Forelimb muscle (tissue), 1 donor: ENCODE data around the gene CR1L. TPM values are rescaled to one million over a fixed set of nuclear protein-coding genes. Genes with fewer than 3 reads are reported as not detected.
"Not testable (repeated sequence)": the region's sequence is repeated elsewhere in the genome, so short reads cannot be mapped to it uniquely, and the experiment has no call there.

Experiments
- DNase-seq: peaks from one replicate; pipeline ENCODE4 v3.0.0-alpha.2; 2013; ENCODE audit warnings: low read depth
- polyA plus RNA-seq: library from polyadenylated mRNA; unstranded; fragments of 120-200 nt; gene quantifications from one replicate; pipeline ENCODE4 v1.2.1, GENCODE V29; 2013; ENCODE audit not compliant: insufficient read length

The CR1L gene
- 0.52 TPM for polyA plus RNA-seq

DNA sequence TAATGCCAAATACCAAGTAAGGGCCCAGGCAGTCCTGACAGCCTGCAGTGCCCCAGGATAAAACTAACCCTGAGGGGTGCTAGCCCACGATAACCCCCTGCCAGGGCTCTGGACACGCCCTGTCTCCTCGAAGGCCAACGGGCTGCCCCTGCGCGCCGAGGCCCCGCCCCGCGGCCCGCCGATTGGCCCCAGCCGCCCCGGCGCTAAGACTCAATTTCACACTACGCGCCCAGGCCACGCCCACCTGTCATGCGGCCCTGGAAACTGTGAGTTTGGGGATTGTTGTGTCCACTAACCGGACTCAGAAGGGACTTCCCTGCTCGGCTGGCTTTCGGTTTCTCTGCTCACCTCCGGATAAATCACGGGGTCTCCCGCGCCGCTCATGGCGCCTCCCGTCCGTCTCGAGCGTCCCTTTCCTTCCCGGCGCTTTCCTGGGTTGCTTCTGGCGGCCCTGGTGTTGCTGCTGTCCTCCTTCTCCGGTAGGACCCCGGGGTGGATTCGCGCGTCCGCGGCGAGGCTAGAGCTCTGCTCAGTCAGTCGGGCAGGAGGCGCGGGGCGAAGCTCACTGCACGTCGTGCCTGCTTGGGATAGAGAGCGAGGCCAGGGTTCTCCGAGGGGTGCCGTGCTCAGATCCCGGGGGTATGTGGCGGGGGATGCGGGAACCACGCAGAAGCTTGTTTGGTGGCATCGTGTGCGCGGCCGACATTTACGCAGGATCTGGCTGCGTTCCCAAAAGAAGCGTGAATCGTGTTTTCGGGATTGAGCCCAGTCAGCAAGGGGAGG is at the start of gene CR1L:
Gene CR1L (plus strand): TSS at position 282 of the 783 bp plus-strand sequence. CDS start 101 bp downstream, at position 383.
- DNase-seq = peak; percentile 35

DNA sequence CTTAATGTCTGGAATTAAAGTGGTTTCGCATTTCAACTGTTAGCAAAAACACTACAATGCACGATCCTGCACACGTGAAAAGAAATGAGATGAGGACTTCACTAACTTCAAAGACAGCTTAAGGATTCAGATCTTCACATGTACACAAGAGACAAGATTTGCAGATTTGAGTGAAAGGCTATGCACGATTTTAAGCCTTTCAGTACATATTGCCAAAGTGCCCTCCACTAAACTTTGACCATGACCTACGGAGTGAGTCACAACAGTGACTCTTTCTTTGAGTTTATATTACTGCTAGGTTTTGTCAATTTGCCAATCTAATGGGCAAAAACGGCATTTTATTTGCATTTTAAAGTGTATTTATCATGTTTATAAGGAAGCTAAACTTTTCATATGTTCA is 41.2 kb upstream of the CR1L start:
- no peak for DNase-seq

DNA sequence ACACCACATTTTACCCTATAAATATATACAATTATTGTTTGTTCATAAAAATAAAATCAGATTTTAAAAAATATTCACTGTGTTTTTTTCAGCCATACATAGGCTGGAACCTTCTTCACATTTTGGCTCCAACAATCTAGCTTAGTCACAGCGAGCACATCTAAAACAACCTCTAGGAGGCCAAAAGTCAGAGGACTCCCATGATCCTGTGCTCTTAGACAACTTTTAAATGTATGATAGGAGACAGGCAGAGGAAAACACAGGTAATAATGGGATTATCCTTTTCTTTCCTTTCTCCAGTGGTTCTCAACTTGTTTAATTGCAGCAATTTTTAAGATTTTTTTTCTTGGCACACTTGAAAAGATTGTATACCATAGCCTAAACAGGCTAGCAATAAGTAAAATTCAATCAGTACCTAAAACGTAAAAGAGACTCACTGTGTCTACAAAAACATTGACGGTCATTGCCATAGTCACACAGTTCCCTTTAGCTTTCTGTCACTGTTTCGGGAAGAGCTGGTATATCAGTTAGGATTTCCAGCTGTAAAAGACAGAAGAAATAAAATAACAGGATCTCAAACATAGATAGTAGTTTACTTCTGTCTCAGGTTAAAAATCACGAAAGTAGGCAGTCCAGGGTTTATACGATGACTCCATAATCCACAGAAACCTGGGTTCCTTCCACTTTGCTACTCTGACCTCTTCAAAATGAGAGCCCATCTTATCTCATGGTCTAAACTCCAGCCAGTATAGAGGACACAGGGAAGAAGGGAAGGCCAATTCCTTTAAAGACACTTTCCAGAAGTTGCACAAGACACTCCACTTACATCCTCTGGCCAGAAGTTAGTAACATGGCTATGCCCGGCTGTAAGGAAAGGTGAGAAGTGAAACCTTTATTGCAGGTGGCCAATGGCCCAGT is 39.2 kb upstream of the CR1L start:
- no peak for DNase-seq

GRCh38 chr1:207606362-207606755 is 38.6 kb upstream of the CR1L start:
- DNase-seq = no peak

GRCh38 chr1:207612762-207613161 is 32.2 kb upstream of the CR1L start:
- no peak for DNase-seq

- peak; percentile 17 for DNase-seq
Observed at GRCh38 chr1:207619871-207620542, 24.9 kb upstream of the CR1L start.

- DNase-seq = no peak
Observed at GRCh38 chr1:207620543-207620893, 24.4 kb upstream of the CR1L start.

- not testable (repeated sequence) for DNase-seq
Observed at GRCh38 chr1:207625504-207626071, 19.3 kb upstream of the CR1L start.

- DNase-seq = no peak
Observed at GRCh38 chr1:207626972-207627337, 18.0 kb upstream of the CR1L start.

DNA sequence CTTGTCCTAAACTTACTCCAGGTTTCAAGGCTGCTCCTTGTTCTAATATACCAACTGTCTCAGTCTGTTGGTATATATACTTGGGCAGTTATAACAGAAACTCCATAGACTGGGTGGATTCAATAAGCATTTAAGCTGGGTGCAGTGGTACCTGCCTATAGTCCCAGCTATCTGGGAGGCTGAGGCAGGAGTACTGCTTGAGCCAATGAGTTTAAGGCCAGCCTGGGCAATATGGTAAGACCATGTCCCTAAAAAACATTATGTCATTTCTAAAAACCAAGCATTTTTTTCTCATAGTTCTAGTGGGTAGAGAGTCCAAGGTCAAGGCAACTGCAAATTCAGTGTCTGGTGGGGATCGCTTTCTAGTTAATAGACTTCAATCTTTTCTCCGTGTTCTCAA is 17.4 kb upstream of the CR1L start:
- no peak for DNase-seq

- DNase-seq = no peak
Observed at GRCh38 chr1:207628776-207629175, 16.2 kb upstream of the CR1L start.

DNA sequence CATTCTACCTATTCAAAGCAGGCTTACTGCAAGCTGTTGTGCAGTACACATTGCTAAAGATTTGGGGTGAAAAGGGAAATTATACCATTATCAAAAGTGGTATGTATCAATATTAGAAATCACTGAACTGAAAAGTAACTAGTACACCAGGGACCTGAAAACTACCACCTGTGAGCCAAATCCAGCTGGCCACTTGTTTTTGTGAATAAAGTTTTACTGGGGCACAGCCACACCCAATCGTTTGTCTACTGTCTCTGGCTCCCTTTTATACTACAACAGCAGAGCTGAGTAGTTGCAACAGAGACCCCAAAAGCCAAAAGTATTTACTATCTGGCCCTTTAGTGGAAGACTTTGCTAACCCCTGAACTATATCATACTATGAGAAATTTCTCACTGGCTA is 13.8 kb upstream of the CR1L start:
- no peak for DNase-seq

GRCh38 chr1:207633226-207633625 is 11.7 kb upstream of the CR1L start:
- DNase-seq = no peak

- DNase-seq = not testable (repeated sequence)
Observed at GRCh38 chr1:207633699-207634289, 11.1 kb upstream of the CR1L start.

DNA sequence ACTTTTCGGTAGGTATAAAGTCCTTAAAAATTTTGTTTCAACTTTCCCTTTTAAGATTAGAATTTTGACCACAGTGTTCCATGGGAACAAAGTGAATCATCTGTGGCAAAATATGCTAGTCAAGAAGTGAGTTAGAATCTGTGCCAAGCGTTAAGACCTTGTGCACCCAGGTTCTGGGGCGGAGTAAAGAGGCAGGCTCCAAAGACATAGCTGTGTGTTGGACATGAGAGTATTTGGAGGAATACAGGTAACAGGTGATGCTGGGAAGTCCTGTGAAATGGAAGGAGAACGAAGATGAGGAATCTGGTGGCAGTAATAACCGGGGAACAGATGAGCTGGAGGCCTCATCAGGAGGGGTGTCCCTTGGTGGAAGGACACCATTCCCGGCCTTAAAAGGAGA is 10.6 kb upstream of the CR1L start:
- DNase-seq = not testable (repeated sequence)

GRCh38 chr1:207635569-207636186 is 9.3 kb upstream of the CR1L start:
- not testable (repeated sequence) for DNase-seq

DNA sequence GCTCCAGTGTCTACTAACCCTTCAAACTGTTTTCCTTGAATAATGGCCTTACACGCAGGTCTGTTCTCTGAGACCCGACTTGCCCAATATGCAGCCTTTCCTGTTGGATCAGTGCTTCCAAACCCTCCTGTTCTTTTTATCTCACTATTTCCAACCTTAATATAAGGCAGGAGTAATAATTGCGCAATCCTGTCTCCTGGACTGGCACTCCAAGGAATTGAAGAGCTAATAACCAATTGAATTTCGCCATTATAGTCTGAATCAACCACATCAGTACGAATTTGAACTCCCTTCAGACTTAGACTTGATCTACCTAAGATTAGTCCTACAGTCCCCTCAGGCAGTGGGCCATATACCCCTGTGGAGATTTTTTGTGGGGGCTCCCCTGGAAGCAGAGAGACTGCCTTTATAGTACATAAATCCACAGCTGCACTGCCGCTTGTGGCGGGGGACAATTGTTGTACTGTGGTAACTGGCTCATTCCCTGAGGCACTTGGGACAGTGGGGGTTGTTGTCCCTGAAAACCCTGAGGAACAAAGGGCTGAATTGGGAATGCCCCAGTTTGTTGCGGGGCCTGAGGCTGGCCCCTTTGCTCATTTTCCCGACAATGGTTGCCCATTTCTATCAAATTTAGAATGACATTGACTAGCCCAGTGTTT is 6.3 kb upstream of the CR1L start:
- DNase-seq = not testable (repeated sequence)

DNA sequence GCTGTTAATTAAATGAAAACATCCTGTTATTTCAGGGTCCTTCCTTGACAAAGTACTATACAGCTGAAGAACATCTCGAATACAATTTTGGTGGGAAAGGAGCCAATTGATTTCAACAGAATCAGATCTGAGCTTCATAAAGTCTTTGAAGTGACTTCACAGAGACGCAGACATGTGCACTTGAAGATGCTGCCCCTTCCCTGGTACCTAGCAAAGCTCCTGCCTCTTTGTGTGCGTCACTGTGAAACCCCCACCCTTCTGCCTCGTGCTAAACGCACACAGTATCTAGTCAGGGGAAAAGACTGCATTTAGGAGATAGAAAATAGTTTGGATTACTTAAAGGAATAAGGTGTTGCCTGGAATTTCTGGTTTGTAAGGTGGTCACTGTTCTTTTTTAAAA is 5.6 kb upstream of the CR1L start:
- DNase-seq = not testable (repeated sequence)

DNA sequence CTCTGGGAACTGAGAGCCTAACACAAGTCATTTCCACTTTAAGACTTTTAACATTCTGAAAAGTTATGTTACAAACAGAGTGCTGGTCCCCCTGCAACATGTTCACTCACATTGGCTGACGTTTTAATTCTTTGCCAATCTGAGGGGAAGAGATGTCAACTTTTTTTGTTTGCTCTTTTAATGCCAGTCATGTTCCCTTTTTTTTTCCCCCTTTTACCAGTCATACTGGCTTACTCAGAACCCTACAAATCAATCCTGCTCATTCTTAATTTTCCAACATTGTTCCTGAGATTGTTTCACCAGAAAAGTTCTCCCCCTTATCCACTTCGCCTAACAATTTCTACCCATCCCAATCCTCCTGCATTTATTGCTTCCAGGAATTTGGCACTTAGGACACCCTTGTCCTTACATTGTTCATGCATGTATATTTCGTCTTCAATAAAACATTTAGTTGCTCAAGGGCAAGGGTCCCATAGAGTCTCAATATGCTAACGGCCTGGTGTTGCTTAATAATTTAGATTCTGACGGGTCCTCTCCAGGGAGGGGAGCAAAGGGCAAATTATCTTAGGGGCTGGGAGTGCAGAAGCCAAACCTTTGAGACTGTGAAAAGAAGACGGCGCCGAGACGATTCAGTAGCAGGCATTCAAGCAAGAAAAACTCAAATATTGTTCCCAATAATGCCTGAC is 624 bp upstream of the CR1L start:
- DNase-seq = no peak

- no peak for DNase-seq
Observed at GRCh38 chr1:207645635-207646081, 725 bp downstream of the CR1L start.
